K562 treated with DMSO at 1 percent for 24 hours (cell line): ENCODE results near the gene LSAMP. TPM values are rescaled to one million over a fixed set of nuclear protein-coding genes. Genes with fewer than 3 reads are reported as not detected.

Source experiments
- total RNA-seq: library from RNA; unstranded; fragments of 300-600 nt; gene quantifications from 2 replicates; pipeline ENCODE4 v1.2.3, GENCODE V29; 2022; ENCODE audit warnings: low read depth; ENCODE audit not compliant: insufficient read depth

The LSAMP gene
- total RNA-seq = not detected in 2 replicates

GRCh38 chr3:116445311-116445841 is at the start of gene LSAMP:
Gene LSAMP (minus strand): TSS chr3:116445487.

